Thoracic aorta (tissue), 2 donors: ENCODE data around the gene DGKI. TPM values are rescaled to one million over a fixed set of nuclear protein-coding genes. Genes with fewer than 3 reads are reported as not detected.

Experiments
- ATAC-seq: fragments of 150-250 bp; one replicate; pipeline ENCODE4 v1.8.0; 2017; ENCODE audit warnings: low read depth; ENCODE audit not compliant: insufficient number of reproducible peaks, low FRiP score
- DNase-seq: peaks from one replicate; pipeline ENCODE4 v3.0.0-alpha.2; 2020; ENCODE audit warnings: low spot score
- H3K27ac ChIP-seq, 2 donors: fragments of 200-600 bp; sonication (generic); 1 replicate in 1 of 2; 2 replicates in 1 of 2; pipeline ENCODE4 v1.5.1; 2016; ENCODE audit warnings: mild to moderate bottlenecking in 2 of 2, moderate library complexity in 2 of 2
- H3K27me3 ChIP-seq: fragments of 200-600 bp; sonication (generic); replicated peaks from 2 replicates; pipeline ENCODE4 v1.6.0; 2016; ENCODE audit warnings: mild to moderate bottlenecking; ENCODE audit not compliant: insufficient read depth
- H3K36me3 ChIP-seq: fragments of 200-600 bp; sonication (generic); one replicate; pipeline ENCODE4 v1.5.1; 2016
- H3K4me1 ChIP-seq, 2 donors: fragments of 200-600 bp; sonication (generic); 1 replicate in 1 of 2; 2 replicates in 1 of 2; pipeline versions ENCODE4 v1.5.1 to v1.6.0; 2016; ENCODE audit warnings: low read depth in 2 of 2, mild to moderate bottlenecking in 1 of 2; ENCODE audit not compliant: control insufficient read depth in 1 of 2
- H3K4me3 ChIP-seq: fragments of 200-600 bp; sonication (generic); 2 replicates; pipeline ENCODE4 v1.5.1; 2016; ENCODE audit warnings: mild to moderate bottlenecking
- H3K9me3 ChIP-seq: fragments of 200-600 bp; sonication (generic); 2 replicates; pipeline ENCODE4 v1.5.1; 2016
- total RNA-seq, 2 donors: library from RNA; depleted of rRNA; stranded (reverse); fragments of >200 nt; gene quantifications; one replicate each; pipeline versions ENCODE4 v1.1.0 to v1.2.3, GENCODE V29; 2016
- TF ChIP-seq, protein P1 (sequence below): fragments of 200-600 bp; sonication (generic); IDR thresholded peaks from one replicate; pipeline ENCODE4 v1.5.1; 2019; ENCODE audit warnings: antibody characterized with exemption

The DGKI gene
- total RNA-seq, 2 donors from 2014 or later = 10.3 to 22.3 TPM

DNA sequence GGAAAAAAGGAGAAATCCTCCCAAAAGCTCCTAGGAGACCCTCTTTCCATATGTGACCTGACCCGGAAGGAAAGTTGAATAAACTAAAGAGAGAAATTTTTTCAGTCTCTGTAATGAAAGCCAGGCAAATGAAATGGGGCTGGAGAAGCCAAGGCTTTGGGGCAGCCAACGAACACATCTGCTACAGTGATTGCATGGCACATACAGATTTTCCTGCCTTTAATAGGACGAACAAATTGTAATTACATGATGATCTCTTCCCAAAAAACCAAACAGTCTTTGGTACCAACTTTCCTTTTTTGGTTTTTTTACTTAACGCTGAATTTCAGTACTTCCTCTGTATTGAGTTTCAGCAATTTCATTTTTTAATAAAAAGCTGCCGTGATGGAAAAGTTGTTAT, 479.8 kb downstream of the DGKI start:
- ATAC-seq (no peak), DNase-seq (no peak)
- no peaks in the 10 kb centered on the region for H3K9me3 ChIP-seq
- no peaks in the 10 kb centered on the region for H3K27me3 ChIP-seq
- no peaks in the 10 kb centered on the region for H3K4me1 ChIP-seq
- TF ChIP-seq, protein P1, sequence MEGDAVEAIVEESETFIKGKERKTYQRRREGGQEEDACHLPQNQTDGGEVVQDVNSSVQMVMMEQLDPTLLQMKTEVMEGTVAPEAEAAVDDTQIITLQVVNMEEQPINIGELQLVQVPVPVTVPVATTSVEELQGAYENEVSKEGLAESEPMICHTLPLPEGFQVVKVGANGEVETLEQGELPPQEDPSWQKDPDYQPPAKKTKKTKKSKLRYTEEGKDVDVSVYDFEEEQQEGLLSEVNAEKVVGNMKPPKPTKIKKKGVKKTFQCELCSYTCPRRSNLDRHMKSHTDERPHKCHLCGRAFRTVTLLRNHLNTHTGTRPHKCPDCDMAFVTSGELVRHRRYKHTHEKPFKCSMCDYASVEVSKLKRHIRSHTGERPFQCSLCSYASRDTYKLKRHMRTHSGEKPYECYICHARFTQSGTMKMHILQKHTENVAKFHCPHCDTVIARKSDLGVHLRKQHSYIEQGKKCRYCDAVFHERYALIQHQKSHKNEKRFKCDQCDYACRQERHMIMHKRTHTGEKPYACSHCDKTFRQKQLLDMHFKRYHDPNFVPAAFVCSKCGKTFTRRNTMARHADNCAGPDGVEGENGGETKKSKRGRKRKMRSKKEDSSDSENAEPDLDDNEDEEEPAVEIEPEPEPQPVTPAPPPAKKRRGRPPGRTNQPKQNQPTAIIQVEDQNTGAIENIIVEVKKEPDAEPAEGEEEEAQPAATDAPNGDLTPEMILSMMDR = no peak
- no peak overlapping the region for H3K27ac ChIP-seq
- H3K4me3 ChIP-seq = no peak overlapping the region
- no peaks in the 10 kb centered on the region for H3K36me3 ChIP-seq

DNA sequence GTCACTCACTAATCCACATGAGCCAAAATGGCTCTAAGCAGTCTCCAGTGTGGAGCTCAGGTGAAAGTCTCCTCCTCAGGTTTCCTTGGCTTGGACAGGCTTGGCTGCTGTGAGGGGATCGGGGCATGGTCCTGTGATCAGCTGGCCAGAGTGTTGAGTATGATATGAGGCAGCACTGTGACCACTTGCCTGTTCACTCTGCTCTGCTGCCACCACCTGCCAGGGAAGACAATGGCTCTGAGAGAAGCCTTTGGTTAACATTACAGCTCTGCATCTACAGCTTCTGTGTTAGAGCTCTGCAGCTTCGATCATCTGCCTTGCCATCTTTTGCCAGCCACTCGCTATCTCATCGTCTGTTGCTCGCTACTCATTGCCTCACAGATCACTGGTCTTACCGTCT, 483.1 kb downstream of the DGKI start:
- H3K36me3 ChIP-seq = no peaks in the 10 kb centered on the region
- ATAC-seq (no peak), DNase-seq (no peak)
- no peak overlapping the region for H3K4me3 ChIP-seq
- H3K27ac ChIP-seq = no peak overlapping the region
- TF ChIP-seq, protein P1 = no peak
- H3K27me3 ChIP-seq = no peaks in the 10 kb centered on the region
- H3K4me1 ChIP-seq = no peaks in the 10 kb centered on the region
- no peaks in the 10 kb centered on the region for H3K9me3 ChIP-seq

DNA sequence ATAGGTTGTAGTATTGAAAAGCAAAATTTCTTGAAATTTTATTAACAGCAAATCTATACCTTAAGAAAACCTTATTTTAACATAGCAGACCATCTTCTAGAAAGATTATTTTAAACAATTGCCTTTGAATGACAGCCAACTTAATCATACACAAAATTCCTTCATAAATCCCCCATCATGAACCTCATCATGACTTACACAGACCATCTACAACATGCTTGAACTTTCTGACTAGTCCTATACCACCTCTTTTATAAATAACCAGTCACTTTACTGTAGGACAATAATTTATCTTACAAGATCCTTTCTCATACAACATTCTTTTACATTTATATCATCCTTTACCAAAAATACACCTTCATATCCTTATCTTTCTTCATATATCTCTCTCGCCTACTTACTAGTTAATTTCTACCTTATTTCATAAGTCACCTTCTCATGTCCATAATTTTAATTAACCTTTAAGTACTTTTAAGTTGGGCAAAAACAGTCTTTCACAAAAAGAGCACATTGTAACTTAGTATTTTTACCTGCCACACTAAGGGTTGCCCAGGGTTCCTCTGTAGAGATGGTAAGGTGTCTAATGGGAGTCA, 486.6 kb downstream of the DGKI start:
- Histone ChIP-seq H3K4me3 (no peak overlapping the region), H3K27ac (no peak overlapping the region), H3K36me3 (no peaks in the 10 kb centered on the region), H3K9me3 (no peaks in the 10 kb centered on the region), H3K27me3 (no peaks in the 10 kb centered on the region), H3K4me1 (no peaks in the 10 kb centered on the region)
- no peak for ATAC-seq
- DNase-seq = no peak
- TF ChIP-seq, protein P1 = no peak

DNA sequence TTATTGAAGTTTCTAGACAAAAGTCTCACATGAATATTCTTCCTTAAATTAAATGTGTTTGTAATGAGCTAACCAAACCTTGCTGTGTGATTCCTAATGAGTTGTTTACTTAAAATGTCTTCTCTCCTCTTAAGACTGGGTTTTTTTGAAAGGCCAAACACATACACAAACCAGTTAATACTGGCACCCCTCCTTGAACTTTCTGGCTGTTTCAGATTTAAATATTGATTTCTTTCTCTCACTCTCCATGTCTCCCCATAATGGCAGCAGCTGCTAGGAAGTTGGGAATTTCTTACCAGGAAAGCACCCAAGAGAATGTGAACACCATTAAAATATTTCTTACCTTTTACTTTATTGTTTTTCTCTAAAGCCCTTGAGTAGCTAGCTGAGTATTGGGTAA, 491.8 kb downstream of the DGKI start:
- TF ChIP-seq, protein P1 = no peak
- DNase-seq (no peak), ATAC-seq (no peak)
- Histone ChIP-seq H3K4me3 (no peak overlapping the region), H3K4me1 (no peaks in the 10 kb centered on the region), H3K27ac (no peak overlapping the region), H3K36me3 (no peaks in the 10 kb centered on the region), H3K9me3 (no peaks in the 10 kb centered on the region), H3K27me3 (no peaks in the 10 kb centered on the region)

DNA sequence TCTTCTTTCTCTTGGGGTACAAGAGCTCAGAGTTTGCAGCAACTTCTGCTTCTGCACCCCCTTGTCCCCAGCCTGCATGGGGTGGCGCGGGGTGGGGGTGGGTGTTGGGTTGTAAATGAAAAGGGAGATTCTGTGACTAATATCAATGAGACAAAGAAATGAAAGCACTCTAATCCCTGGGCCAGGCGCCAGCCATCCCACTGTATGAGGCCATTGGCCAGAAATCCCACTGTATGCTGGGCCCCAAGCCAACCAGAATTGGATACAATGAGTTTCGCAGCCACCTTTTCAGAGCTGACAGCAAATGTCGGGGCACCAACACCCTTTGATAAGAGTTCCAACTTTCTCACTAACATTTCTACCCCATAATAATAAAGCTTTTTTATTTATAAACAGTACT, 492.4 kb downstream of the DGKI start:
- ATAC-seq = no peak
- Histone ChIP-seq H3K36me3 (no peaks in the 10 kb centered on the region), H3K4me3 (no peak overlapping the region), H3K27me3 (no peaks in the 10 kb centered on the region), H3K4me1 (no peaks in the 10 kb centered on the region), H3K27ac (no peak overlapping the region), H3K9me3 (no peaks in the 10 kb centered on the region)
- TF ChIP-seq, protein P1 = no peak
- no peak for DNase-seq
